Ramos (cell line): ENCODE results near the gene CTSZ.

Source experiments
- in situ Hi-C: fragments of 300-500 bp; cut with MboI; formaldehyde crosslinking; loops from one replicate; pipeline ENCODE4 v1.14.3; 2022; ENCODE audit warnings: low sequenced_read_pairs; ENCODE audit not compliant: unreplicated experiment

CTSZ gene

DNA sequence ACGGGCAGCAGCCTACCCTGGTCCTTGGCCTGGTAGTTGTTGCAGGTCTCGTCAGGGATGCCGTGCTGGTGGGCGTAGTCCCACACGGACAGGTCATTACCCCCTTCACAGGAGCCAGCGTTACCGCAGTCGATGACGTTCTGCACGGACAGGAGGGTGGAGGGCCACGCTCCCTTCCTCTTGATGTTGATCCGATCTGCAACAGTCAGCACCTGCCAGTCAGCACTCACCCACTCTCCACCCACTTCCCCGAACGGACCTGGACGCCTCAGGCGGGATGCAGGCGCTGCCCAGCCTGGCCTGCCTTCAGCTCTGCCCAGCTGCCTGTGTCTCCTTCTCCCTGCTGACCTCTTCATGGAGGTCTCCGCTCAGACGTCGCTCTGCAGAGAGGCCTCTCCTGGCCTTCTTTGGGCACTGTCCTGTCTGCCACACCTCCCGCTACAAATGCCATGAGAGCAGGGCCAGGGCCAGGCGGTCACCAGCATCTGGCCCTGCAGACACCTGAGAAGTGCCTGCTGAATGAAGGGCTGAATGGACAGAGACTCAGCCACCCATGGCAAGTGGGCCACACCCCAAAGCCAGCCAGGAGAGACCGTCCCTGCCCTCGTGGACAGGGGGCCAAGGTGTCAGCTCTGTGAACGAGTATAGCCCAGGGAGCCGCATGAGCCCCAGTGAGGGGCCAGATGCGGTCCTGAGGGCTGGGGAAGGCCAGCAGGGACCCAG is 5.4 kb downstream of the CTSZ start:
- in situ Hi-C loops, result no loop called here

- in situ Hi-C loops, result no loop called here
These were observed 6.0 kb downstream of the CTSZ start for GRCh38 chr20:59001068-59001448.

- in situ Hi-C loops, result no loop called here
These were observed 6.7 kb downstream of the CTSZ start for GRCh38 chr20:59000326-59000725.

- in situ Hi-C loops, result no loop called here
These were observed 8.4 kb downstream of the CTSZ start for GRCh38 chr20:58998656-58999055.

DNA sequence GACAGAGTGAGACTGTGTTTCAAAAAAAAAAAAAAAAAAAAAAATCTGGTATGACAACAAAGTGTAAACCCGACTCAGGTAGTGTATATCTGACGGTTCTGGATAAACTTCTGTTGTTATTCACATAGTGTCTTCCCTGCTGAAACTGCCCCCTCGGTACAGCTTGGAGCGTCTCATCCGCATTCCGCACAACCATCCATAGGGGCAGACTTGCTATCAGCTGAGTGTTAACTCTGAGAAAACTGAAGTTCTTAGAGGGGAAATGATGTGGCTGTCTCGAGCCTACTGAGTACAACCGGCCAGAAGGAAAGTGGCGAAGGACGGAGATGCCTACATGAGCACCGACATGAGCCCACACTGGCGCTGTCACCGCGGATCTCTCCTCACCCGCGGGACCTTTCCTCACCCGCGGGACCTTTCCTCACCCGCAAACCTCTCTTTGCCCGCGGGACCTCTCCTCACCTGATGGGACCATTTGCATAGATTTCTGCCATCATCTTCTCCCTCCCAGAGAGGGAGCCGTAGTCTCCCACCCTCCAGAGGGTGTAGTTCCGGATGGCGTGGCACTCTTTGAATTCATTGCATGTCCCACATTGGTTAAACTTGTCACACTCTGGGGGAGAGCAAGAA is 9.8 kb downstream of the CTSZ start:
- in situ Hi-C loops, result no loop called here

DNA sequence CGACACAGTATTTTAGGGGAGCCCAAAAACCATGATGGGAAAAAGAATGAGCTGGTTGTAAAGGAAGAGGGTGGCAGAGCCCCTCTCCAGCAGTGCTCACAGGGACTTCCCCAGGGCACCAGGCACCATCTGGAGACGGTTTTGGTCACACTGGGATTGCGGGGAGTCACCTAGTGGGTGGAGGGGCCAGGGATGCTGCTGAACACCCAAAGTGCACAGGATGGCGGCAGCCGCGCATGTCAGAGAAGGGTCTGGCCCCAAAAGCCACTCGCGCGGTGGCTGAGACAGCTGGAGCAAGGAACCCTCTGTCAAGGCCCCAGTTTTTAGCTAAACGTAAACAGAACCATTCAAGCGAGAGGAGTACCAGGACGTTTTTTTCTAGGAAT is 10.8 kb downstream of the CTSZ start:
- in situ Hi-C loops, result no loop called here

GRCh38 chr20:58995461-58996225 is 11.4 kb downstream of the CTSZ start:
- in situ Hi-C loops, result no loop called here

- in situ Hi-C loops, result no loop called here
These were observed 12.5 kb downstream of the CTSZ start for GRCh38 chr20:58994390-58995159.

GRCh38 chr20:58993332-58994248 is 13.5 kb downstream of the CTSZ start:
- in situ Hi-C loops, result no loop called here

DNA sequence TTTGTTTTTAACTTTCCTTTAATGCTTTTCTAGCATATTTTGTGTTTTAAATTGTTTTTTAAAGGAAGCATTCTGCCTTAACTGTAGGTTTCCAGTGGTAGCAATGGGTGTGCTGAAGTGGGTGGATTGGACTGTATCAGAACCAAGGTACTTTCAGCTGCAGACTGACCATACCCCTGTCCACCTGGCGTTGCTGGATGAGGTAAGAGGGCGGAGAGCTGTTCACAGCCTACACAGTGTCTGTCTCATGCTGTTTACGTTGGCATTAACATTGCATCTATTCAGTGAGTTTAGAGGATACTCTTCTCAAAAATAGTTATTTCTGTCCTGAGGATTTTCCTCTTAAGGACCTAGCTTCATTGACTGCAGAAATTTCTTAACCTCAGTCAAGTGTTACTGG is 14.1 kb downstream of the CTSZ start:
- in situ Hi-C loops, result no loop called here

GRCh38 chr20:58991715-58992114 is 15.3 kb downstream of the CTSZ start:
- in situ Hi-C loops, result no loop called here

GRCh38 chr20:58990651-58991445 is 16.2 kb downstream of the CTSZ start:
- in situ Hi-C loops, result no loop called here

DNA sequence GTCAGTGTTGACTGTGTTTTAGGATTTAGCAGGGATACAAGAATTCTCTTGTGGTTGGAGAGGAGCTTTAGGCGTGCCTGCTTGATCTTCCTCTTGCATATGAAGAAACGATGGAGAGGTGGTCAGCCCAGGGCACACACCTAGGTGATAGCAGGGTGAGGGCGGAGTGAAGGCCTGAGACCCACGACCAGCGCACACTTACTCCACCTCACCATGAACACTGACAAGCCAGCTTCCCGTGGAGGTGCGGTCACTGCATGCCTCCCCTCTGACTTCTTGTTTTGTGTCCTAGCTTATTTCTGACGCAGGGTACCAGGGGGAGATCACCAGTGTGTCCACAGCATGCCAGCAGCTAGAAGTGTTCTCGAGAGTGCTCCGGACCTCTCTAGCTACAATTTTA is 17.9 kb downstream of the CTSZ start:
- in situ Hi-C loops, result no loop called here

GRCh38 chr20:58988565-58988882 is 18.5 kb downstream of the CTSZ start:
- in situ Hi-C loops, result no loop called here

GRCh38 chr20:58987790-58988564 is 19.1 kb downstream of the CTSZ start:
- in situ Hi-C loops, result no loop called here

DNA sequence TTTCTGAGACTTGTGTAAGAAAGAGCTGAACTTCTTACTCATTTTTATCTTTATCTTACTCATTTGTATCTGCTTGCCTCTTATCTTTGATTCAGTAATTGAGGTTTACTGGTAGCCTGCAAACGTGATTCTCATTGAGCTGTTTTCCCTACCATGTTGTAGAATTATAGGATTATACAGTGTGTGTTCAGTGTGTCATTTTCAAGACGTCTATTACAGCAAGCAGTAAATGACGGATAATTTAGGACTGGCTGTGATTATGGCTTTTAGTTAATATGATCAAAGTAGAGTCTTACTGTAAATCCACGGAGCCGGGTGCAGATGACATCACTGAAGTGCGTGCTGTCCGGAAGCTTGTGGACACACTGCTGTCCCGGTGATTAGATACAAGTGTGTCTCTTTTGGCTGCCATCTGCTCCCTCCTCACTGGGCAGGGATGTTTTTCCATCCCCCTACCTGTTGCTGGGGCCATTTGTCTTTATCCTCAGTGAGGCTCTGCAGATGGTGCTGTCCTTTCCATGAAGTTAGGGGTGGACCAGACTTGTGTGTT is 20.0 kb downstream of the CTSZ start:
- in situ Hi-C loops, result no loop called here

DNA sequence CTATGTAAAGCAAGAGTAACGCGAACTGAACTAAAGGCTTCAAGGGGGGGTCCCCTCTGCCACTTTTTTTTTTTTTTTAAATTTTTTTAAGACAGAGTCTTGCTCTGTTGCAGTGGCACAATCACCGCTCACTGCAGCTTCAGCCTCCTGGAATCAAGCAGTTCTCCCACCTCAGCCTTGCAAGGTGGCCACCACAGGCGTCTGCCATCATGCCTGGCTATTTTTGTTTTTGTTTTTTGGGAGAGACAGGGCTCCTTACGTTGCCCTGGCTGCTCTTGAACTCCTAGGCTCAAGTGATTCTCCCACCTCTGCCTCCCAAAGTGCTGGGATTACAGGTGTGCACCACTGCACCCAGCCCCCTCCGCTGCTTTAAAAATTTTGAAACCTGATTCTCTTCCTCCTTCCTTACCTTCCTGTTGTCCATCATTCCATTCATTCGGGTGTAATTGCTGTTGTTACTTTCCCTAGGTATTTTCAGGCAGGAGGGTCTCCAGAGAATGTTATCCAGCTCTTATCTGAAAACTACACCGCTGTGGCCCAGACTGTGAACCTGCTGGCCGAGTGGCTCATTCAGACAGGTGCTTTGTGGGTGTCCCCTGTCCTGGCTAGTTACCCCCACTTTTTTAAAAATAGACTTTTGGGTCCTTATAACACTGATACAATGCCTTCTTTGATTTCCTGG is 20.6 kb downstream of the CTSZ start:
- in situ Hi-C loops, result no loop called here

- in situ Hi-C loops, result no loop called here
These were observed 21.4 kb downstream of the CTSZ start for GRCh38 chr20:58985656-58986055.
